Liver (tissue), 9 donors: ENCODE measurements around the gene GALNTL6. TPM values are rescaled to one million over a fixed set of nuclear protein-coding genes. Genes with fewer than 3 reads are reported as not detected.

Experiments
- DNase-seq: peaks from one replicate; pipeline ENCODE4 v3.0.0-alpha.2; 2017; ENCODE audit warnings: low spot score
- H3K27ac ChIP-seq, 2 donors: one replicate each; pipeline ENCODE4 v1.7.0; 2013; ENCODE audit warnings: inconsistent platforms in 2 of 2, low read length in 2 of 2, control low read depth in 1 of 2, low read depth in 1 of 2, mild to moderate bottlenecking in 1 of 2
- H3K27me3 ChIP-seq, 4 donors: one replicate each; pipeline versions ENCODE4 v1.6.1 to v1.7.0; 2013; ENCODE audit warnings: low read length in 3 of 4, inconsistent platforms in 1 of 4, mild to moderate bottlenecking in 1 of 4, moderate library complexity in 1 of 4; ENCODE audit not compliant: control insufficient read depth in 4 of 4, insufficient read depth in 4 of 4
- H3K36me3 ChIP-seq, 4 donors: one replicate each; pipeline versions ENCODE4 v1.6.1 to v1.7.0; 2013; ENCODE audit warnings: low read length in 3 of 4, mild to moderate bottlenecking in 3 of 4, low read depth in 1 of 4, moderate library complexity in 1 of 4; ENCODE audit not compliant: control insufficient read depth in 4 of 4, insufficient read depth in 3 of 4
- H3K4me1 ChIP-seq, 4 donors: one replicate each; pipeline versions ENCODE4 v1.6.1 to v1.7.0; 2013; ENCODE audit warnings: low read length in 3 of 4, mild to moderate bottlenecking in 3 of 4, moderate library complexity in 1 of 4; ENCODE audit not compliant: control insufficient read depth in 4 of 4, insufficient read depth in 4 of 4
- H3K4me3 ChIP-seq, 3 donors: one replicate each; pipeline versions ENCODE4 v1.6.1 to v1.7.0; 2013; ENCODE audit warnings: low read length in 3 of 3, control low read depth in 1 of 3, low read depth in 1 of 3, mild to moderate bottlenecking in 1 of 3
- H3K9ac ChIP-seq, 2 donors: one replicate each; pipeline ENCODE4 v1.7.0; 2013; ENCODE audit warnings: low read length in 2 of 2, mild to moderate bottlenecking in 2 of 2, moderate library complexity in 2 of 2, control low read depth in 1 of 2, low read depth in 1 of 2
- H3K9me3 ChIP-seq, 4 donors: one replicate each; pipeline versions ENCODE4 v1.6.1 to v1.7.0; 2013; ENCODE audit warnings: low read length in 3 of 4; ENCODE audit not compliant: control insufficient read depth in 4 of 4
- EGR1 ChIP-seq, 2 donors: IDR thresholded peaks; 2 replicates each; pipeline ENCODE4 v1.6.1; 2016 to 2018; ENCODE audit warnings: antibody characterized with exemption in 2 of 2, low read depth in 2 of 2
- FOXA1 ChIP-seq: IDR thresholded peaks from 2 replicates; pipeline ENCODE4 v1.6.1; 2016; ENCODE audit warnings: antibody characterized with exemption
- FOXA2 ChIP-seq: IDR thresholded peaks from 2 replicates; pipeline ENCODE4 v1.6.1; 2016; ENCODE audit warnings: antibody characterized with exemption
- GABPA ChIP-seq, 2 donors: IDR thresholded peaks in 1 of 2; conservative IDR thresholded peaks in 1 of 2; 2 replicates each; pipeline ENCODE4 v1.6.1; 2016; ENCODE audit warnings: antibody characterized with exemption in 2 of 2, mild to moderate bottlenecking in 1 of 2, moderate library complexity in 1 of 2
- HNF4A ChIP-seq, 2 donors: conservative IDR thresholded peaks; 2 replicates each; pipeline ENCODE4 v1.6.1; 2016; ENCODE audit warnings: antibody characterized with exemption in 2 of 2, mild to moderate bottlenecking in 2 of 2
- HNF4G ChIP-seq: IDR thresholded peaks from 2 replicates; pipeline ENCODE4 v1.6.1; 2016; ENCODE audit warnings: antibody characterized with exemption
- JUND ChIP-seq, 2 donors: IDR thresholded peaks; 2 replicates each; pipeline ENCODE4 v1.6.1; 2016; ENCODE audit warnings: antibody characterized with exemption in 2 of 2
- NR2F2 ChIP-seq: IDR thresholded peaks from 2 replicates; pipeline ENCODE4 v1.6.1; 2016; ENCODE audit warnings: antibody characterized with exemption
- RAD21 ChIP-seq, 2 donors: IDR thresholded peaks; 2 replicates each; pipeline ENCODE4 v1.6.1; 2016; ENCODE audit warnings: antibody characterized with exemption in 2 of 2, mild to moderate bottlenecking in 2 of 2
- RXRA ChIP-seq, 2 donors: IDR thresholded peaks; 2 replicates each; pipeline ENCODE4 v1.6.1; 2017 to 2018; ENCODE audit warnings: antibody characterized with exemption in 2 of 2, mild to moderate bottlenecking in 1 of 2
- SP1 ChIP-seq: IDR thresholded peaks from 2 replicates; pipeline ENCODE4 v1.6.1; 2018; ENCODE audit warnings: antibody characterized with exemption, mild to moderate bottlenecking
- TAF1 ChIP-seq: conservative IDR thresholded peaks from 2 replicates; pipeline ENCODE4 v1.6.1; 2016; ENCODE audit warnings: antibody characterized with exemption, mild to moderate bottlenecking
- YY1 ChIP-seq: IDR thresholded peaks from 2 replicates; pipeline ENCODE4 v1.6.1; 2016; ENCODE audit warnings: antibody characterized with exemption, mild to moderate bottlenecking
- WGBS: extraction: QIAGEN DNeasy Blood & Tissue Kit; methylation state at CpG from one replicate; pipeline ENCODE4 v1.1.7; 2013; 5-methylcytosine and 5-hydroxymethylcytosine counted together
- polyA plus RNA-seq, 2 donors: library from polyadenylated mRNA; stranded (reverse) in 1 of 2; unstranded in 1 of 2; fragments of 200-250 nt in 1 of 2; fragments of >200 nt in 1 of 2; fragmentation: Nextera tagmentation in 1 of 2; extraction: Ambion mirVana in 1 of 2; gene quantifications; one replicate each; pipeline versions ENCODE4 v1.2.1 to v1.2.3, GENCODE V29; 2013 to 2015
- total RNA-seq, 2 donors: library from RNA; depleted of rRNA; stranded (reverse); fragments of >200 nt; gene quantifications; one replicate each; pipeline ENCODE4 v1.2.3, GENCODE V29; 2014
- TF ChIP-seq, protein P1 (sequence below): IDR thresholded peaks from 2 replicates; pipeline ENCODE4 v1.6.1; 2016; ENCODE audit warnings: antibody characterized with exemption, mild to moderate bottlenecking
- TF ChIP-seq, protein P2 (sequence below): IDR thresholded peaks from 2 replicates; pipeline ENCODE4 v1.6.1; 2016; ENCODE audit warnings: antibody characterized with exemption
- TF ChIP-seq, protein P3 (sequence below): IDR thresholded peaks from 2 replicates; pipeline ENCODE4 v1.6.1; 2016; ENCODE audit warnings: antibody characterized with exemption
- TF ChIP-seq, protein P4 (sequence below): fragments of 150-350 bp; IDR thresholded peaks from 2 replicates; pipeline ENCODE4 v1.5.1; 2017; ENCODE audit warnings: improper control_type of control experiment, low read depth, low read length; ENCODE audit not compliant: missing input control
- donor health status: healthy.
- donor health status: healthy.
- donor health status: healthy.
- donor health status: healthy.
- donor health status: healthy.

The GALNTL6 gene
- total and polyA plus RNA-seq, 4 donors: 0.06 to 0.08 TPM; not detected in 2

DNA sequence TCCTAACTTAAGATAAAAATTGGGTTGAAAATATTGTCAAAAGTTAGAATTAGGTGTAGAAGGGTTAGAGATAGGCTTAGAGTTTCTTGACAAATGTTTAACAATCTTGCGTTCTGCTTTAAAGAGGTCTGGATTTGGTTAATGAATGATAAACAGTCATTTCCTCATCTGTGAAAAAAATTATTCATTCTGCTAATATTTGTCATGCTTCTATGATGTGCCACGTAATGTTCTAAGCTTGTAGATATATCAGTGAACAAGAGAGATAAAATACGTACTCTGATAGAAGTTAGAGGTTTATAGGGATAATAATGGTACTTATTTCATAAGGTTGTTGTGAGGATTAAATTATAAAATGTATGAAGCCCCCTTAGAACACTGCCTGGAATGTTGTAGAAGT, 912.4 kb downstream of the GALNTL6 start:
- Histone ChIP-seq H3K27me3 (no peaks in the 10 kb centered on the region), H3K36me3 (no peaks in the 10 kb centered on the region), H3K9ac (no peak overlapping the region), H3K27ac (no peak overlapping the region), H3K4me3 (no peak overlapping the region), H3K4me1 (no peaks in the 10 kb centered on the region), H3K9me3 (no peaks in the 10 kb centered on the region)
- no peak for DNase-seq
- TF ChIP-seq YY1 (no peak), GABPA (IDR thresholded peaks at IDR 0.05 in 1 of 2, conservative IDR thresholded peaks at IDR 0.05 in 1 of 2) (no peak), NR2F2 (no peak)
- 22% methylated on average over 3 of the region's 3 CpGs for WGBS

DNA sequence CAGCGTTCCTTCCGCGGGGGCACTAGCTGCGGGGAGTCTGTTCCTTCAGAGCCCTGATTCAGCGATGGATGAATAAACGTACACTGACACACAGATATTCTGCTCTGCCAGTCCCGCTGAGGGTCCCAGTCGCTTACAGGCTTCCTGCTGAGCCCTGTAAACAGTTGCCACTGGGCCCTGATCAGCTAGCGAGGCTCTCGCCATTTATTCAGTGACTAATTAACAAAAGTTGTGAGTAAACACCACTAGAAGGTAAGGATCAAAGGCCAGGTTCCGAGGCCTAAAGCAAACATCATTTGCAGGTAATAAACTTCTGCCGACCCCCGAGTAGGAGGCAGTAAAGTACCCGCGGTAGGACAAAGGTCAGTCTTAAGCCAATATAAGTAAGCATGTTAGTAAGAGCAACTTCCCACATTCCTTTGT, 912.8 kb downstream of the GALNTL6 start:
- peak; percentile 41 for TF ChIP-seq SP1
- no peak for TF ChIP-seq EGR1 (IDR thresholded peaks at IDR 0.05; ENCODE audit: low read depth in 2 of 2)
- peak in 1 of 2 donors; percentile 36 for TF ChIP-seq RXRA (IDR thresholded peaks at IDR 0.05)
- TF ChIP-seq HNF4A (conservative IDR thresholded peaks at IDR 0.05): peak in 1 of 2 donors; percentile 56
- TF ChIP-seq, protein P1, sequence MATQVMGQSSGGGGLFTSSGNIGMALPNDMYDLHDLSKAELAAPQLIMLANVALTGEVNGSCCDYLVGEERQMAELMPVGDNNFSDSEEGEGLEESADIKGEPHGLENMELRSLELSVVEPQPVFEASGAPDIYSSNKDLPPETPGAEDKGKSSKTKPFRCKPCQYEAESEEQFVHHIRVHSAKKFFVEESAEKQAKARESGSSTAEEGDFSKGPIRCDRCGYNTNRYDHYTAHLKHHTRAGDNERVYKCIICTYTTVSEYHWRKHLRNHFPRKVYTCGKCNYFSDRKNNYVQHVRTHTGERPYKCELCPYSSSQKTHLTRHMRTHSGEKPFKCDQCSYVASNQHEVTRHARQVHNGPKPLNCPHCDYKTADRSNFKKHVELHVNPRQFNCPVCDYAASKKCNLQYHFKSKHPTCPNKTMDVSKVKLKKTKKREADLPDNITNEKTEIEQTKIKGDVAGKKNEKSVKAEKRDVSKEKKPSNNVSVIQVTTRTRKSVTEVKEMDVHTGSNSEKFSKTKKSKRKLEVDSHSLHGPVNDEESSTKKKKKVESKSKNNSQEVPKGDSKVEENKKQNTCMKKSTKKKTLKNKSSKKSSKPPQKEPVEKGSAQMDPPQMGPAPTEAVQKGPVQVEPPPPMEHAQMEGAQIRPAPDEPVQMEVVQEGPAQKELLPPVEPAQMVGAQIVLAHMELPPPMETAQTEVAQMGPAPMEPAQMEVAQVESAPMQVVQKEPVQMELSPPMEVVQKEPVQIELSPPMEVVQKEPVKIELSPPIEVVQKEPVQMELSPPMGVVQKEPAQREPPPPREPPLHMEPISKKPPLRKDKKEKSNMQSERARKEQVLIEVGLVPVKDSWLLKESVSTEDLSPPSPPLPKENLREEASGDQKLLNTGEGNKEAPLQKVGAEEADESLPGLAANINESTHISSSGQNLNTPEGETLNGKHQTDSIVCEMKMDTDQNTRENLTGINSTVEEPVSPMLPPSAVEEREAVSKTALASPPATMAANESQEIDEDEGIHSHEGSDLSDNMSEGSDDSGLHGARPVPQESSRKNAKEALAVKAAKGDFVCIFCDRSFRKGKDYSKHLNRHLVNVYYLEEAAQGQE: no peak
- TF ChIP-seq FOXA2: no peak
- no peak for TF ChIP-seq HNF4G
- 20% methylated on average over 15 of the region's 15 CpGs for WGBS
- Histone ChIP-seq H3K27me3 (no peaks in the 10 kb centered on the region), H3K4me1 (no peaks in the 10 kb centered on the region), H3K9me3 (no peaks in the 10 kb centered on the region), H3K4me3 (no peak overlapping the region), H3K27ac (no peak overlapping the region), H3K36me3 (no peaks in the 10 kb centered on the region), H3K9ac (no peak overlapping the region)
- peak; percentile 39 for DNase-seq

DNA sequence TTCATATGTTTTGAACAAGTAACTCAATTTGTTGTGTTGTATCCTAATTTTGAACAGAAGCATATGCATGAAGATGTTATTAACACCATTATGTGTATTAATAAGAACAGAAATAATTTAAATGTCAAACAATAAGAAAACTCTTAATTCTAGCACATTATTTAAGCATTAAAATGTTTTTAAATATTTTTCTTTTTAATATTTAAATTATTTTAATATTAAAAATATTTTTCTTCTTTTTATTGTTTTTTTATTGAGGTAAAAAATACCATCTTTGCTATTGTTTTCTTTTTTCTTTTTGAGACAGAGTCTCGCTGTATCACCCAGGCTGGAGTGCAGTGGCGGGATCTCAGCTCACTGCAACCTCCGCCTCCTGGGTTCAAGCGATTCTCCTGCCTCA, 914.4 kb downstream of the GALNTL6 start:
- Histone ChIP-seq H3K9me3 (no peaks in the 10 kb centered on the region), H3K4me3 (no peak overlapping the region), H3K27me3 (no peaks in the 10 kb centered on the region), H3K36me3 (no peaks in the 10 kb centered on the region), H3K4me1 (no peaks in the 10 kb centered on the region), H3K9ac (no peak overlapping the region), H3K27ac (no peak overlapping the region)
- 95% methylated on average over 4 of the region's 4 CpGs for WGBS
- DNase-seq: no peak
- TF ChIP-seq, protein P2, sequence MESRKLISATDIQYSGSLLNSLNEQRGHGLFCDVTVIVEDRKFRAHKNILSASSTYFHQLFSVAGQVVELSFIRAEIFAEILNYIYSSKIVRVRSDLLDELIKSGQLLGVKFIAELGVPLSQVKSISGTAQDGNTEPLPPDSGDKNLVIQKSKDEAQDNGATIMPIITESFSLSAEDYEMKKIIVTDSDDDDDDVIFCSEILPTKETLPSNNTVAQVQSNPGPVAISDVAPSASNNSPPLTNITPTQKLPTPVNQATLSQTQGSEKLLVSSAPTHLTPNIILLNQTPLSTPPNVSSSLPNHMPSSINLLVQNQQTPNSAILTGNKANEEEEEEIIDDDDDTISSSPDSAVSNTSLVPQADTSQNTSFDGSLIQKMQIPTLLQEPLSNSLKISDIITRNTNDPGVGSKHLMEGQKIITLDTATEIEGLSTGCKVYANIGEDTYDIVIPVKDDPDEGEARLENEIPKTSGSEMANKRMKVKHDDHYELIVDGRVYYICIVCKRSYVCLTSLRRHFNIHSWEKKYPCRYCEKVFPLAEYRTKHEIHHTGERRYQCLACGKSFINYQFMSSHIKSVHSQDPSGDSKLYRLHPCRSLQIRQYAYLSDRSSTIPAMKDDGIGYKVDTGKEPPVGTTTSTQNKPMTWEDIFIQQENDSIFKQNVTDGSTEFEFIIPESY: no peak
- TF ChIP-seq FOXA1: no peak
- no peak for TF ChIP-seq RXRA (IDR thresholded peaks at IDR 0.05)
- no peak for TF ChIP-seq TAF1
- TF ChIP-seq, protein P1: no peak
- no peak for TF ChIP-seq HNF4G
- TF ChIP-seq NR2F2: no peak
- TF ChIP-seq HNF4A (conservative IDR thresholded peaks at IDR 0.05): no peak
- no peak for TF ChIP-seq GABPA (IDR thresholded peaks at IDR 0.05 in 1 of 2, conservative IDR thresholded peaks at IDR 0.05 in 1 of 2)
- no peak for TF ChIP-seq FOXA2
- no peak for TF ChIP-seq YY1
- TF ChIP-seq, protein P3, sequence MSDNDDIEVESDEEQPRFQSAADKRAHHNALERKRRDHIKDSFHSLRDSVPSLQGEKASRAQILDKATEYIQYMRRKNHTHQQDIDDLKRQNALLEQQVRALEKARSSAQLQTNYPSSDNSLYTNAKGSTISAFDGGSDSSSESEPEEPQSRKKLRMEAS: no peak
- TF ChIP-seq SP1: no peak
- no peak for TF ChIP-seq JUND (IDR thresholded peaks at IDR 0.05)
- TF ChIP-seq, protein P4, sequence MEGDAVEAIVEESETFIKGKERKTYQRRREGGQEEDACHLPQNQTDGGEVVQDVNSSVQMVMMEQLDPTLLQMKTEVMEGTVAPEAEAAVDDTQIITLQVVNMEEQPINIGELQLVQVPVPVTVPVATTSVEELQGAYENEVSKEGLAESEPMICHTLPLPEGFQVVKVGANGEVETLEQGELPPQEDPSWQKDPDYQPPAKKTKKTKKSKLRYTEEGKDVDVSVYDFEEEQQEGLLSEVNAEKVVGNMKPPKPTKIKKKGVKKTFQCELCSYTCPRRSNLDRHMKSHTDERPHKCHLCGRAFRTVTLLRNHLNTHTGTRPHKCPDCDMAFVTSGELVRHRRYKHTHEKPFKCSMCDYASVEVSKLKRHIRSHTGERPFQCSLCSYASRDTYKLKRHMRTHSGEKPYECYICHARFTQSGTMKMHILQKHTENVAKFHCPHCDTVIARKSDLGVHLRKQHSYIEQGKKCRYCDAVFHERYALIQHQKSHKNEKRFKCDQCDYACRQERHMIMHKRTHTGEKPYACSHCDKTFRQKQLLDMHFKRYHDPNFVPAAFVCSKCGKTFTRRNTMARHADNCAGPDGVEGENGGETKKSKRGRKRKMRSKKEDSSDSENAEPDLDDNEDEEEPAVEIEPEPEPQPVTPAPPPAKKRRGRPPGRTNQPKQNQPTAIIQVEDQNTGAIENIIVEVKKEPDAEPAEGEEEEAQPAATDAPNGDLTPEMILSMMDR: no peak
- no peak for TF ChIP-seq EGR1 (IDR thresholded peaks at IDR 0.05; ENCODE audit: low read depth in 2 of 2)
- no peak for TF ChIP-seq RAD21 (IDR thresholded peaks at IDR 0.05)
